ENCODE measurements around the gene KIFAP3. TPM values are rescaled to one million over a fixed set of nuclear protein-coding genes. Genes with fewer than 3 reads are reported as not detected.

KIFAP3 gene
- total RNA-seq, 1 donor from 2014 or later, result 275 TPM

- FAIRE-seq, result no peak
- no peak for DNase-seq (ENCODE audit: low spot score in 2 of 2)
These were observed 75.2 kb downstream of the KIFAP3 start for GRCh38 chr1:169999331-169999741.

- no peak for DNase-seq (ENCODE audit: low spot score in 2 of 2)
- no peak for FAIRE-seq
These were observed 78.5 kb downstream of the KIFAP3 start for GRCh38 chr1:169995993-169996392.

- FAIRE-seq (no peak), DNase-seq (ENCODE audit: low spot score in 2 of 2) (no peak)
These were observed 85.2 kb downstream of the KIFAP3 start for GRCh38 chr1:169989246-169989645.

- DNase-seq (ENCODE audit: low spot score in 2 of 2) (no peak), FAIRE-seq (no peak)
These were observed 88.7 kb downstream of the KIFAP3 start for GRCh38 chr1:169985757-169986156.

GRCh38 chr1:169974067-169974466 is 100.4 kb downstream of the KIFAP3 start:
- FAIRE-seq, result no peak

GRCh38 chr1:169970114-169970513 is 104.4 kb downstream of the KIFAP3 start:
- DNase-seq (ENCODE audit: low spot score in 2 of 2), result no peak
- FAIRE-seq, result no peak

More at GRCh38 chr1:169974067-169974466, 100.4 kb downstream of the KIFAP3 start:
- DNase-seq (ENCODE audit: low spot score in 2 of 2), result no peak

- DNase-seq (ENCODE audit: low spot score in 2 of 2) (no peak), FAIRE-seq (no peak)
These were observed 106.3 kb downstream of the KIFAP3 start for GRCh38 chr1:169968174-169968573.

GRCh38 chr1:169964206-169964605 is 110.3 kb downstream of the KIFAP3 start:
- DNase-seq (ENCODE audit: low spot score in 2 of 2) (no peak), FAIRE-seq (no peak)

GRCh38 chr1:169959686-169960085 is 114.8 kb downstream of the KIFAP3 start:
- no peak for DNase-seq (ENCODE audit: low spot score in 2 of 2)

GRCh38 chr1:169958987-169959386 is 115.5 kb downstream of the KIFAP3 start:
- FAIRE-seq, result no peak
- DNase-seq (ENCODE audit: low spot score in 2 of 2), result no peak

More at GRCh38 chr1:169959686-169960085, 114.8 kb downstream of the KIFAP3 start:
- no peak for FAIRE-seq

- FAIRE-seq, result no peak
These were observed 116.6 kb downstream of the KIFAP3 start for GRCh38 chr1:169957884-169958283.

GRCh38 chr1:169951108-169951507 is 123.4 kb downstream of the KIFAP3 start:
- peak; percentile 69 for FAIRE-seq
- no peak for DNase-seq (ENCODE audit: low spot score in 2 of 2)

More at GRCh38 chr1:169957884-169958283, 116.6 kb downstream of the KIFAP3 start:
- DNase-seq (ENCODE audit: low spot score in 2 of 2), result no peak

GRCh38 chr1:169949139-169949538 is 125.4 kb downstream of the KIFAP3 start:
- DNase-seq (ENCODE audit: low spot score in 2 of 2) (no peak), FAIRE-seq (no peak)

- DNase-seq (ENCODE audit: low spot score in 2 of 2) (no peak), FAIRE-seq (no peak)
These were observed 128.3 kb downstream of the KIFAP3 start for GRCh38 chr1:169946206-169946605.

- no peak for FAIRE-seq
- no peak for DNase-seq (ENCODE audit: low spot score in 2 of 2)
These were observed 129.3 kb downstream of the KIFAP3 start for GRCh38 chr1:169945181-169945580.

- FAIRE-seq (no peak), DNase-seq (ENCODE audit: low spot score in 2 of 2) (no peak)
These were observed 129.9 kb downstream of the KIFAP3 start for GRCh38 chr1:169944621-169945020.

GRCh38 chr1:169943963-169944526 is 130.4 kb downstream of the KIFAP3 start:
- FAIRE-seq (no peak), DNase-seq (ENCODE audit: low spot score in 2 of 2) (no peak)

GRCh38 chr1:169941982-169942830 is 132.3 kb downstream of the KIFAP3 start:
- DNase-seq (ENCODE audit: low spot score in 2 of 2), result no peak
- peak; percentile 62 for FAIRE-seq

- FAIRE-seq, result no peak
- no peak for DNase-seq (ENCODE audit: low spot score in 2 of 2)
These were observed 140.3 kb downstream of the KIFAP3 start for GRCh38 chr1:169933984-169934725.

GRCh38 chr1:169931795-169932231 is 142.7 kb downstream of the KIFAP3 start:
- FAIRE-seq (no peak), DNase-seq (ENCODE audit: low spot score in 2 of 2) (no peak)

GRCh38 chr1:169929210-169929526 is 145.3 kb downstream of the KIFAP3 start:
- FAIRE-seq, result no peak
- no peak for DNase-seq (ENCODE audit: low spot score in 2 of 2)

Measured in frontal cortex (tissue), 4 donors.